ENCODE data around the gene GLI3.

DNA sequence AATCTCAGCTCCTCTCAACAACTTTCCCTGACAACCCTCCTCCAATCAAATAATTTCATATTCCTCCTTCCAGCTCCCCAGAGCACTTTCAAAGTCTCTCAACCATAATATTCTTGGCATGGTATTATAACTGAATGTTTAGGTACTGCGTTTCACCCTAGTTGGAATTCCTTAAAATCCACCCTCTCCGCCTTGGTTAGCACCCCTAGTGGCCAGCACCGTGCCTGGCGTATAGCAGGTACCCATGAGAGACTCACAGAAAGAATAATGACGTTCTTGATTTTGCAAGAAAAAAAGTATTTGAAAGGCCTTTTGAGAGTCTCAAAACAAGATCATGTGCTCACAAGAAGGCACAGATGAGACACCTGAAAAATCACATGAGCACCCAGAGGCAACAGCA is 50.9 kb downstream of the GLI3 start:
- TF ChIP-seq EZH2phosphoT487 (IDR thresholded peaks at IDR 0.05; ENCODE audit: insufficient read depth, low read depth) (no peak), EZH2 (IDR thresholded peaks at IDR 0.05; ENCODE audit: insufficient read depth, poor library complexity, severe bottlenecking) (no peak)

Data from GM23248 (cell line).